ENCODE data around the gene FYB1. TPM values are rescaled to one million over a fixed set of nuclear protein-coding genes. Genes with fewer than 3 reads are reported as not detected.

The FYB1 gene
- total RNA-seq, 1 experiment from 2014 or later, result 0.42 TPM

DNA sequence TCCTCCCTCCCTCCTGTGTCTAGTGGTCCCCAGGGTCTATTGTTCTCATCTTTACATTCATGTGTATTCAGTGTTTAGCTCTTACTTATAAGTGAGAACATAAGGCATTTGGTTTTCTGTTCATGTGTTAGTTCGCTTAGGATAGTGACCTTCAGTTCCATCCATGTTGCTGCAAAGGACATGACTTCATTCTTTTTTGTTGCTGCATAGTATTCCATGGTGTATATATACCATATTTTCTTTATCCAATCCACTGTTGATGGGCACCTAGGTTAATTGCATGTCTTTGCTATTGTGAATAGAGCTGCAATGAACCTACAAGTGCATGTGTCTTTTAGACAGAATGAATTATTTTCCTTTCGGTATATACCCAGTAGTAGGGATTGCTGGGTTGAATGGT lies 46.8 kb downstream of the FYB1 start:
- no peak for DNase-seq (ENCODE audit: low read depth, low spot score)
- Histone ChIP-seq H3K9me2 (ENCODE audit: insufficient read depth) (no peaks in the 10 kb centered on the region), H3K9me3 (ENCODE audit: control insufficient read depth in 1 of 2, insufficient read depth in 1 of 2, low read depth in 1 of 2, low read length in 2 of 2) (no peaks in the 10 kb centered on the region), H3K4me2 (ENCODE audit: low read length) (no peak overlapping the region), H4K20me1 (ENCODE audit: insufficient read depth) (no peaks in the 10 kb centered on the region), H3K27me3 (ENCODE audit: insufficient read depth, low read length) (no peaks in the 10 kb centered on the region), H3K4me3 (replicated peaks in 1 of 2; ENCODE audit: low read depth in 1 of 2, low read length in 2 of 2) (no peak overlapping the region), H3K9ac (ENCODE audit: low read length) (no peak overlapping the region), H2AFZ (ENCODE audit: low read depth, low read length, poor library complexity, severe bottlenecking) (no peak overlapping the region), H3K36me3 (ENCODE audit: control insufficient read depth in 1 of 2, insufficient read depth in 2 of 2, low read length in 2 of 2) (no peaks in the 10 kb centered on the region), H3K79me2 (ENCODE audit: insufficient read depth, low read length) (no peaks in the 10 kb centered on the region), H3K27ac (ENCODE audit: low read depth, low read length) (no peak overlapping the region), H3K4me1 (ENCODE audit: control insufficient read depth in 1 of 2, insufficient read depth in 2 of 2, low read length in 2 of 2) (peaks cover 0 to 5% of the 10 kb centered on the region in 2 experiments; a peak in 1 of 4 replicates)
- TF ChIP-seq YY1 (IDR thresholded peaks at IDR 0.05; ENCODE audit: extremely low read depth, insufficient replicate concordance, low read depth, low read length), result no peak
- TF ChIP-seq ELF1 (IDR thresholded peaks at IDR 0.05; ENCODE audit: borderline replicate concordance, low read depth), result no peak
- TF ChIP-seq ZNF274 (IDR thresholded peaks at IDR 0.05; ENCODE audit: low read depth, low read length), result no peak
- no peak for TF ChIP-seq CBX3 (IDR thresholded peaks at IDR 0.05; ENCODE audit: low read depth)
- no peak for TF ChIP-seq SIN3A (IDR thresholded peaks at IDR 0.05; ENCODE audit: low read depth)
- no peak for ATAC-seq
- no TSS peak for BruUV-seq (replicated peaks)
- RAD21 ChIA-PET (ENCODE audit: low non-redundant PET in 1 of 2, low total read pairs in 2 of 2, uncharacterized antibody in 2 of 2, unreplicated experiment in 2 of 2), result no interaction called here
- intact Hi-C loops (cut with micrococcal nuclease), result no loop called here
- CTCF ChIA-PET, result no interaction called here
- POLR2A ChIA-PET, result no interaction called here

DNA sequence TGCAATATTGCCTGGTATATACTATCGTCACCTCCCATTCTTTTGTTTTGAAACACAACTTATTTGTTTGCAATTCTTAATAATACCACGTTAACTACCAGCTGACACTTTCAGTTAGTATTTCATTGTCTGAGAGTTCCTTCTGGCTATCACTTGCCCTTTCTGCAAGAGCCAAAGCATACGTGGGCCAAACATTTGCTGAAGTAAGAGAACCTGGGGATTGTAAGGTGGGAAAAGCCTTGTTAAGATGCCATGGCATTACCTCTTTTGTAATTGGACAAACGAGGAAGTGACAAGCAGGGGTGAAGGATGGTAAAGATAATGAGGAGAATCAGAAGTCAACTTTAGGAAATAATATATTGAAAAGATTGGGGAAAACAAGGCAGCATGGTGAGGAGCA lies 47.7 kb downstream of the FYB1 start:
- Histone ChIP-seq H3K27me3 (ENCODE audit: insufficient read depth, low read length) (no peaks in the 10 kb centered on the region), H3K36me3 (ENCODE audit: control insufficient read depth in 1 of 2, insufficient read depth in 2 of 2, low read length in 2 of 2) (no peaks in the 10 kb centered on the region), H3K4me3 (replicated peaks in 1 of 2; ENCODE audit: low read depth in 1 of 2, low read length in 2 of 2) (no peak overlapping the region), H4K20me1 (ENCODE audit: insufficient read depth) (no peaks in the 10 kb centered on the region), H2AFZ (ENCODE audit: low read depth, low read length, poor library complexity, severe bottlenecking) (no peak overlapping the region), H3K9ac (ENCODE audit: low read length) (no peak overlapping the region), H3K9me3 (ENCODE audit: control insufficient read depth in 1 of 2, insufficient read depth in 1 of 2, low read depth in 1 of 2, low read length in 2 of 2) (no peaks in the 10 kb centered on the region), H3K27ac (ENCODE audit: low read depth, low read length) (no peak overlapping the region), H3K9me2 (ENCODE audit: insufficient read depth) (no peaks in the 10 kb centered on the region), H3K4me1 (ENCODE audit: control insufficient read depth in 1 of 2, insufficient read depth in 2 of 2, low read length in 2 of 2) (peaks cover 0 to 5% of the 10 kb centered on the region in 2 experiments; a peak in 1 of 4 replicates), H3K4me2 (ENCODE audit: low read length) (no peak overlapping the region), H3K79me2 (ENCODE audit: insufficient read depth, low read length) (no peaks in the 10 kb centered on the region)
- BruUV-seq (replicated peaks), result no TSS peak
- RAD21 ChIA-PET (ENCODE audit: low non-redundant PET in 1 of 2, low total read pairs in 2 of 2, uncharacterized antibody in 2 of 2, unreplicated experiment in 2 of 2), result no interaction called here
- ATAC-seq (no peak), DNase-seq (ENCODE audit: low read depth, low spot score) (no peak)
- POLR2A ChIA-PET, result no interaction called here
- intact Hi-C loops (cut with micrococcal nuclease), result no loop called here
- CTCF ChIA-PET, result no interaction called here
- TF ChIP-seq SRF (IDR thresholded peaks at IDR 0.05; ENCODE audit: low read depth) (no peak), CBX3 (IDR thresholded peaks at IDR 0.05; ENCODE audit: low read depth) (no peak), REST (IDR thresholded peaks at IDR 0.05; ENCODE audit: low read depth) (no peak), POLR2AphosphoS5 (IDR thresholded peaks at IDR 0.05; ENCODE audit: low read depth, low read length) (no peak), POLR2A (IDR thresholded peaks at IDR 0.05; ENCODE audit: borderline replicate concordance, extremely low read depth, insufficient read depth, insufficient read length) (no peak), ZNF274 (IDR thresholded peaks at IDR 0.05; ENCODE audit: low read depth, low read length) (no peak), CTCF (IDR thresholded peaks at IDR 0.05 in 2 of 3, conservative IDR thresholded peaks at IDR 0.05 in 1 of 3; ENCODE audit: borderline replicate concordance in 1 of 3, insufficient read depth in 1 of 3, low read depth in 2 of 3, low read length in 2 of 3) (no peak), SP1 (IDR thresholded peaks at IDR 0.05; ENCODE audit: low read depth) (no peak), ELF1 (IDR thresholded peaks at IDR 0.05; ENCODE audit: borderline replicate concordance, low read depth) (no peak), JUND (IDR thresholded peaks at IDR 0.05) (no peak), CEBPB (IDR thresholded peaks at IDR 0.05; ENCODE audit: low read depth) (no peak)
- TF ChIP-seq, protein P1, sequence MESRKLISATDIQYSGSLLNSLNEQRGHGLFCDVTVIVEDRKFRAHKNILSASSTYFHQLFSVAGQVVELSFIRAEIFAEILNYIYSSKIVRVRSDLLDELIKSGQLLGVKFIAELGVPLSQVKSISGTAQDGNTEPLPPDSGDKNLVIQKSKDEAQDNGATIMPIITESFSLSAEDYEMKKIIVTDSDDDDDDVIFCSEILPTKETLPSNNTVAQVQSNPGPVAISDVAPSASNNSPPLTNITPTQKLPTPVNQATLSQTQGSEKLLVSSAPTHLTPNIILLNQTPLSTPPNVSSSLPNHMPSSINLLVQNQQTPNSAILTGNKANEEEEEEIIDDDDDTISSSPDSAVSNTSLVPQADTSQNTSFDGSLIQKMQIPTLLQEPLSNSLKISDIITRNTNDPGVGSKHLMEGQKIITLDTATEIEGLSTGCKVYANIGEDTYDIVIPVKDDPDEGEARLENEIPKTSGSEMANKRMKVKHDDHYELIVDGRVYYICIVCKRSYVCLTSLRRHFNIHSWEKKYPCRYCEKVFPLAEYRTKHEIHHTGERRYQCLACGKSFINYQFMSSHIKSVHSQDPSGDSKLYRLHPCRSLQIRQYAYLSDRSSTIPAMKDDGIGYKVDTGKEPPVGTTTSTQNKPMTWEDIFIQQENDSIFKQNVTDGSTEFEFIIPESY (IDR thresholded peaks at IDR 0.05; ENCODE audit: extremely low read depth, insufficient replicate concordance, low read length), result no peak

All from HCT116 (cell line).